Colon (tissue), 2 donors: ENCODE measurements around the gene RNPEP.
"Not testable (repeated sequence)": the region's sequence is repeated elsewhere in the genome, so short reads cannot be mapped to it uniquely, and the experiment has no call there.

Experiments used
- FAIRE-seq: peaks from 2 replicates; lab custom pipeline; 2012; peaks lifted over from hg19 to GRCh38; lab: Jason Lieb, UNC
- donor health status: control.
- donor health status: control.

Gene RNPEP

DNA sequence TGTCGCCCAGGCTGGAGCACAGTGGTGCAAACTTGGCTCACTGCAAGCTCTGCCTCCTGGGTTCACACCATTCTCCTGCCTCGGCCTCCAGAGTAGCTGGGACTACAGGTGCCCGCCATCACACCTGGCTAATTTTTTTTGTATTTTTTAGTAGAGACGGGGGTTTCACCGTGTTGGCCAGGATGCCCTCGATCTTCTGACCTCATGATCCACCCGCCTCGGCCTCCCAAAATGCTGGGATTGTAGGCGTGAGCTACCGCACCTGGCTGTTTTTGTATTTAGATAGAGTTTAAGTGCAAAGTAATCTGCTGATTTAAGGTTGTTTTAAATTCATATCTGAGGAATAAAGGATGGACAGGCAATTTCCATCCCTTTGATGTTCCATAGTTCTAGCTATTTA is 20.1 kb upstream of the RNPEP start:
- FAIRE-seq, result not testable (repeated sequence)

DNA sequence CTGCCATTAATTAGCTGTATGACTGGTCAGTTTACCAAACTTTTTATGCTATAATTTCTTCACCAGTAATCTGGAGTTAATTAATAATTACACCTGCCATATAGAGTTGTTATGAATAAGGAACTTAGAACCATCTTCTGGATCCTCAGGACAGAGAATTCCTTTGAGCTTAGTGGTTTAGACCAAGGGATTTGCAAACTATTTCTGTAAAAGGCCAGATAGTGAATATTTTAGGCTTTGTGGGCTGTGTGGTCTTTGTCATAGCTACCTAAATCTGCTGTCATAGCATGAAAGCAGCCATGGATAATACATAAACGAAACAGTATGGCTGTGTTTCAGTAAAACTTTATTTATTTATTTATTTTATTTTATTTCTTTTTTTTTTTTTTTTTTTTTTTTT is 18.2 kb upstream of the RNPEP start:
- no peak for FAIRE-seq

DNA sequence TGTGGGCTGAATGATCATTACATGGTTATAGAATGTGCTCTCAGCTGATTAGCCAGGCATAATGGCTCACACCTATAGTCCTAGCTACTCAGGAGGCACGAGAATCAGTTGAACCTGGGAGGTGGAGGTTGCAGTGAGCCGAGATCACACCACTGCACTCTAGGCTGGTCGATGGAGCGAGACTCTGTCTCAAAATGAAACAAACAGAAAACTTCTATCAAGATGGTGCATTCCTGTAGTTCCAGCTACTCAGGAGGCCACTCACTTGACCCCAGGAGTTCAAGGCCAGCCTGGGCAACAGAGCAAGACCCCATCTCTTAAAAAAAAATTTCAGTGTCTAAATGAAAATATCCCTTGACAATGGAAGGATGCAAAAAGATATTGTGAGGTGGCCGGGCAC is 16.3 kb upstream of the RNPEP start:
- no peak for FAIRE-seq

DNA sequence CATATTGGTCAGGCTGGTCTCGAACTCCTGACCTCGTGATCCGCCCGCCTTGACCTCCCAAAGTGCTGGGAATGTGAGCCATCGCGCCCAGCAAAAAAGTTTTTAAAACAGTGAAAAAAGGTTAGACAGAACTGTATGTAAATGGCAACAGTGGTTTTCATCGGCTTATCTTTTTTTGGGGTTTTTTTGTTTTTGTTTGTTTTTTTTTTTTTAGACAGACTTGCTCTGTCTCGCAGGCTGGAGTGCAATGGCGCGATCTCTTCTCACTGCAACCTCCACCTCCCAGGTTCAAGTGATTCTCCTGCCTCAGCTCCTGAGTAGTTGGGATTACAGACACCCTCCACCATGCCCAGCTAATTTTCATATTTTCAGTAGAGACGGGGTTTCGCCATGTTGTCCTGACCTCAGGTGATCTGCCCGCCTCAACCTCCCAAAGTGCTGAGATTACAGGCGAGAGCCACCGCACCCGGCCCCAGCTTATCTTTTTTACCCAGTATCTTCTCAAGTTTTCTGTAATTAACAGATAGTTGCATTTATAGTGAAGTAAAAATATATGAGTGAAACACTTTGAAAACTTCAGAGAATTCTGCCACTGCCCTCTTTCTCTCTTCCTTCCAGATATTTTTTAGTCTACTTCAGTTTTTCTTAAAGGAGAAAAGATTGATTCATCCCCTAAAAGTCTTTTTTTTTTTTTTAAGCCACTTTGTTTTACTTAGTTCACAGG is 14.1 kb upstream of the RNPEP start:
- FAIRE-seq, result no peak

DNA sequence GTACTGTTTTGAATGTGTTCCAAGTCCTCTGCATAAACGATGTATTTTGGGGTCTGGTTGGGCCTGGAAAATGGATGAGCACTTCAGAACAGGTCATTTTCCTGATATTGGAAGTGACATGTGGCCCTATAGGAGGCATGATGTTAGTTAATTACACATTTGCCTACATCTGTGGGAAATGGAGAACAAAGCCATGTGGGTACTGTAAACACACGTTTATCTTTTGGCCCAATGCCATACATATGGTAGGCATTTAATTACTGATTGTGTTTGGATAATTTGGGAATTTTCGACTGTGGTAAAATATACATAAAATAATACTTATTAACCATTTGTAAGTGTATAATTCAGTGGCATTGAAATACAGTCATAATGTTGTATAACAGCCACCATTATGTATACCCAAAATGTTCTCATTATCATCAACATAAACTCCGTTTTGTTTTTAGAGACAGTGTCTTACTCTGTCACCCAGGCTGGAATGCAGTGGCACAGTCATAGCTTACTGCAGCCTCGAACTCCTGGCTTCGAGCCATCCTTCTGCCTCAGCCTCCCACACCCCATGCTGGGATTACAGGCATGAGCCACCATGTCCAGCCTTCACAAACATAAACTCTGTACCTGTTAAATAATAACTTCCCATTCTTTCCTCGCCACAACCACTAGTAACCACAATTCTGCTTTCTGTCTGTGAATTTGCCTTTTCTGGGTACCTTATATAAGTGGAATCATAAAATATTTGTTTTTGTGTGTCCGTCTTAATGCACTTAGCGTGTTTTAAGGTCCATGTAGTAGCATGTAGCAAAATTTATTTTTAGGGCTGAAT is 11.9 kb upstream of the RNPEP start:
- FAIRE-seq, result no peak

DNA sequence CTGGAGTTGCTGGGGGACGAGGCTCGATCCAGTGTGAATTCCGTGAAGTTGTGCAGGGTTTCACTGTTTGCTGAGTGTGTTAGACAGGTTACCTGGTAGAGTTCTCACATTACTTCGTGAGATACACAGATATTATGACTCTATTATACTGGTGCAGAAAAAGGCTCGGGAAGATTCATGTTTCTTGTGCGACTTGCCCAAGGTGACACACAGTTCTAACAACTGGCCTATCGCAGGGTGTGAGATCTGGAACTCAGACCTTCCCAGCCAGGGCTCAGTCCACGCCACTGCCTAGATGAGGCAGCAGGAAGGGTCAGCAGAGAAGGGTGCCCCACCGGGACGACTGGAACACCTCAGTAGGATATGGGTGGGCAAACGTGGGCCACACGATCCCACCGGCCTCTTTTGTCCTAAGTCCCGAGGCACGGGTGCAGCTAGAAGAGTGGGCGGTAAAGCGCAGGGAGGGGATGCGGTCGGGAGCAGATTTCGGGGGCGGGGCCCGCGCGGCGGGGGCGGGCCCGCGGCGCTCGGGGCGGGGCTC is 296 bp upstream of the RNPEP start:
- FAIRE-seq, result no peak

DNA sequence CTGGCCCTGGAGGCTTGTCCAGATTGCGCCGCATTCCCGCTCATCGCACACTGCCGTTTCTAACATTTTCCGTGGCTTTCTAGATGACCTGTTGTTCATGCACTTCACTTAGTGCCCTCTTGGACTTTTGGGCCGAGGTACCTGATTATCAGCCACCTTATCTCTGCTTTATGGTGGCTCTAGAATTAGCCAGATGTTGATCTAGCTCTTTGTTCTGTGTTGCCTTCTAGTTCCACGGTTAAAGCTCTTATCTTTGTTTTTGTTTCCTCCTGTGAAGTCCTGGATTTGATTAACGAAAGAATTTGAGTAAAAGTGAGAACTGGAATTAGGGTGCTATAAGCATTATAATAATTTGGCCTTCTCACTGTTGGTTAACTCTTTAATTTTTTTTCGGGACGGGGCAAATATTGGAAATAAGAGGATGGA is 945 bp downstream of the RNPEP start:
- no peak for FAIRE-seq

DNA sequence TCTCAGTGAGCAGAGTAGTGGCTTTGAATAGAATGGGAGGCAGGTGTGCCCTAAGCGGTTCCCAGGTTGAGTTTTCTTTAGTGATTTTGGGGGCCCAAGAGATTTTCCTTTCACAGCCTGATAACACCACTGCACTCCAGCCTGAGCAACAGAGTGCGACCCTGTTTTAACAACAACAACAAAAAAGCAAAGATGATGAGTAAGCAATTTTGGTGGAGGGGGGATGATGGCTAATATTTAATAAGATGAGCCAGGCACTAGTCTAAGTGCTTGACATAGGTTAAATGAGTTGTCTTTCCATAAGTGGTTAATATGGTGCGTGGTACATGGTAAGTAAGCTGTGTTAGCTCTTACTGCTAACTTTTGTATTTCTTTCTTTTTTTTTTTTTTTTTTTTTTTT is 2.0 kb downstream of the RNPEP start:
- FAIRE-seq, result no peak

DNA sequence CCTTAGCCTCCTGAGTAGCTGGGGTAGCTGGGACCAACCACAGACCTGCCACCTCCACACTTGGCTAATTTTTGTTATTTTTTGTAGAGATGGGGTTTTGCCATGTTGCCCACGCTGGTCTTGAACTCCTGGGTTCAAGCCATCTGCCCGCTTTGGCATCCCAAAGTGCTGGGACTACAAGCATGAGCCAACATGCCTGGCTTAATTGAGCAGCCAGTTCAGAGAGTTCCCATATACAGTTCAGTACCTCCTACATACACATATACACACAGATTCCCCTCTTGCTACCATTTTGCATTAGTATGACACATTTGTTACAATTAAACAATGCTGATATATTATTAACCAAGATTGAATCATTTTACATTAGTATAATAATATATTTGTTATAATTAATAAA is 2.9 kb downstream of the RNPEP start:
- no peak for FAIRE-seq

DNA sequence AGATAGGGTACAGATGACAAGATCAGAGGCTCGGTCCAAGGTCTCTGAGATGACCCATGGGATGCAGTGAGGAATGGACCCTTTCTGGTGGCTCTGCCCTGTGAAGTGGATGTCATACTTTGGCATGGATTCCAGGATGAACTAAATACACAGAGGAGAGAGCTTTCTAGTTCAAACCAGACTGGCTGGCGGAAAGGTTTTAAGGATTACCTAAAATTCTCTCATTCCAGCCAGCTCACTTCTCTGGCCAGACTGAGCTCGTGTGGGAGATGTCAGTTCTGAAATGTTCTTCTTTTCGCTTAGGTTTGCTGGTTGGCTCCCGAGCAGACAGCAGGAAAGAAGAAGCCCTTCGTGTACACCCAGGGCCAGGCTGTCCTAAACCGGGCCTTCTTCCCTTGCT is 6.2 kb downstream of the RNPEP start:
- no peak for FAIRE-seq

DNA sequence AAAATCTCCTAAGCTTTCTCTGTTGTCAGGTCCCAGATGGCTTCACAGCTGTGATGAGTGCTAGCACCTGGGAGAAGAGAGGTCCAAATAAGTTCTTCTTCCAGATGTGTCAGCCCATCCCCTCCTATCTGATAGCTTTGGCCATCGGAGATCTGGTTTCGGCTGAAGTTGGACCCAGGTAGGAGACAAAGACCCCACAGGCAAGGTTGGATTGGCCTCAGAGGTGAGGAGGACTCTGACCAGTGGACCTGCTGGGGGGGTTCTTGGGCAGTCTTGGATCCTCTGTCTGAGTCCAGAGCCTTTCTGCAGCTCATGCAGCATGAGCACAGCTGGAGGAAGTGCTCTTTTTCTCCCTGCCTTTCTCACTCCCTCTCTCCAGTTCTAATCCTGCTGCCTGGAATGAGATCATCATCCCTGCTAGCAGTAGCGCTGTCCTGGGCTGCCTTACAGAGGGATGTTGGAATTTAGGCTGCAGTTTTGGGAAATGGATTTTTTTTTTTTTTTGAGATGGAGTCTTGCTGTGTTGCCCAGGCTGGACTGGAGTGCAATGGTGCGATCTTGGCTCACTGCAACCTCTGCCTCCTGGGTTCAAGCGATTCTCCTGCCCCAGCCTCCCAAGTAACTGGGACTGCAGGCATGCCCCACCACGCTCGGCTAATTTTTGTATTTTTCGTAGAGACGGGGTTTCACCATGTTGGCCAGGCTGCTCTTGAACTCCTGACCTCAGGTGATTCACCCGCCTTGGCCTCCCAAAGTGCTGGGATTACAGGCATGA is 7.1 kb downstream of the RNPEP start:
- no peak for FAIRE-seq

DNA sequence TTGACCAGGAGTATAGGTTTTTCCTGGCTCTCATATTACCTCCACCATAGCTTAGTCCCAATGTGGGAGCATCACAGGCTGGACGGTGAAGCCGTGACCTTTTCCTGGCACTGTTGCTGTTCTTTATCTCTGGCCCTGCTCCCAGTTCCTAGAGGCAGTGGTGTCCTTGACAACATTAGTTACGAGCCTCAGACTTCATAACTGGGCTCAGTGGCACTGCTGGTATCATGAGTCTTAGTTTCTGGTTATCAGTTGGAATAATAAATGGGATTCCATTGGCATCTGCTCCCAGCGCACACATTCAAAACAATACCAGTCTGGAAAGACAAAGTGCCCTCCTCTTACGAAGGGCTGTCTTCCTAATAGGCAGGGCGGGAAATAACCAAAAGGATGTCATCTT is 8.0 kb downstream of the RNPEP start:
- FAIRE-seq, result no peak

DNA sequence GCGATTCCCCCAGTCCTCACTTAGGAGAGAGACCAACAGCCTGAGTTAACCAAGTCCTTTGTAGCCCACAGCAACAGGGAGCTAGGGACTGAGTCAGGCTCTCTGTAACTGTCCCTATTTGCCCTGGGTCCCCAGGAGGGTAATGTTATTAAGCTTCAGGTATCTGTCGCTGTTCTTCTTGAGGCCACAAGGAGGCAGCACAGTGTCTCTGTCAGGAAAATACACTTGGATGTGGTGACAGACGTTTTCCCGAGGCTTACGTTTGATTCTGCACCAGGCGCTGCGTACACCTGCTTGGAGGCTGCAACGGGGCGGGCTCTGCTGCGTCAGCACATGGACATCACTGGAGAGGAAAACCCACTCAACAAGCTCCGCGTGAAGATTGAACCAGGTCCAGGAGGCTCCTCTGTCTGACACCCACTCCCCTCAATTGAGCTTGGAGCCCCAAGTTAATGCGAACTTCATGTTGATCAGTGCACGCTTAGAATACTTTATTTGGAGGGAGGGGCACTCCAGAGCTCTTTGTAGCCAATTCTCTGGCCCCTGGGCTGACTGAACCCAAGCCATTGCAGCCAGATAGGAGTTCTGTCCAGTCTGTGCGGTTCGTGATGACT is 17.3 kb downstream of the RNPEP start:
- no peak for FAIRE-seq

DNA sequence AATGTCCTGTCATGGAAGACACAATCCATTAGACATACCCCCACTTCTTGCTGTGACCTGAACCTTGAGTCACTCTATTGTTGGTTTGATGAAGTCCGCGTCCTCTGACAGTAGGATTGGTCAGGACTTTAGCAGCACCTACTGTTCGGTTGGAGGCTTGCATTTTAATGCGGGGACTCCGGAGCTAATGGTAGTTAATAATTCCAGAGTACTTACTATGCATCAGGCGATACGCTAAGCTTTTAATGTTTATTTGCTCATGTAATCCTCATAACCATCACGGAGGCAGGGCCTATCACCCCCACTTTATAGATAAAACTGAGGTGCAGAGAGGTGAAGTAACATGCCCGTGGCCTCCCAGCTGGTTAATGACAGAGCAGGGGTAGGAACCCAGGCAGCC is 20.1 kb downstream of the RNPEP start:
- no peak for FAIRE-seq

DNA sequence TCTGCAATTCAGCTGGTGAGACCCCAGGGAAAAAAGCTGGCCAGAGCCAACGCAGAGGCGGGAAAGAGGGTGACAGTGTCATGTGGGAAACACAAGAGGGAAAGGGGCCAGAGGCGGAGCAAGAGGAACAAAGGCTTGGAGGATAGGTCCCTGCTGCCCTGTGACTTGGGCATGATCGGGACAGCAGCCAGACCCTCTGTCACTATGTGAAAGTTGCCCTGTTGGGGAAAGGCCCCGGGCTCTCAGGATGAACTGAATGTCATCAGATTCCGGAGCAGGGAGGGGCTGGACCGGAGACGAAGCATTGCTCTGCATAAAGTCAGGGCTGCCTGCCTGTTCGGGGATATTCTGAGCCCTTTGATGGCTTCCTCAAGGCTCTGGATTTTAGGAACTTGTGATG is 22.3 kb downstream of the RNPEP start:
- no peak for FAIRE-seq

DNA sequence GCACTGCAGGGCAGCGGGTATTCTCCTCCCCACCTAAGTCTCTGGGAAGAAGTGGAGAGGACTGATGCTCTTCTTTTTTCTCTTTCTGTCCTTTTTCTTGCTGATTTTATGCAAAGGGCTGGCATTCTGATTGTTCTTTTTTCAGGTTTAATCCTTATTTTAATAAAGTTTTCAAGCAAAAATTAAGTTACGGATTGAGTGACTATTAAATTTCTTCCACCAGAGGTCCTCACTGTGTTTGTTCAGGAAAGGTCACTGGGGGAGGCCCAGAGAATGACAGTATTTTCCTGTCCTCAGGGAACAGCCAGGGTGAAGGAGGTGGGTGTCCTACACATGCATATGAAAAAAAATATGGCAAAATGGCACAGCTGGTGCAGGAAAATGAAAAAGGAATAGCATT is 23.5 kb downstream of the RNPEP start:
- no peak for FAIRE-seq

DNA sequence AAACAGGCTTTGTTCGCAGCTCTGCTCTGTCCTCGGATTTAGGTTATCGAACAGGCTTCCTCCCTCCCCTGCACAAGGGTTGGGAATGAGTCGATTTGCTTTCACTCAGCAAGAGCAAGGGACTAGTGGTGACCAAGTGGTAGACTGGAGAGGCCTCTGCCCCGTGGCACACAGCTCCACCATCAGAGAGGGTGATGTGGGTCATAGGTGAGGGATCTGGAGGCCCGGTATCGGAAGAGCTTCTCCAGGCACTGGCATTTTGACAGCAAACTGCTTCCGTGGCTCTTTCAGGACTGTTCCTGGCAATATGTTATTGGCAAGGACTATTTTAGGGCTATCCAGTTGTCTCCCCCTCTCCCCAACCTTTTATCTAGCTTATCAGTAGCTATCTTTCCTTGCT is 24.9 kb downstream of the RNPEP start:
- no peak for FAIRE-seq

DNA sequence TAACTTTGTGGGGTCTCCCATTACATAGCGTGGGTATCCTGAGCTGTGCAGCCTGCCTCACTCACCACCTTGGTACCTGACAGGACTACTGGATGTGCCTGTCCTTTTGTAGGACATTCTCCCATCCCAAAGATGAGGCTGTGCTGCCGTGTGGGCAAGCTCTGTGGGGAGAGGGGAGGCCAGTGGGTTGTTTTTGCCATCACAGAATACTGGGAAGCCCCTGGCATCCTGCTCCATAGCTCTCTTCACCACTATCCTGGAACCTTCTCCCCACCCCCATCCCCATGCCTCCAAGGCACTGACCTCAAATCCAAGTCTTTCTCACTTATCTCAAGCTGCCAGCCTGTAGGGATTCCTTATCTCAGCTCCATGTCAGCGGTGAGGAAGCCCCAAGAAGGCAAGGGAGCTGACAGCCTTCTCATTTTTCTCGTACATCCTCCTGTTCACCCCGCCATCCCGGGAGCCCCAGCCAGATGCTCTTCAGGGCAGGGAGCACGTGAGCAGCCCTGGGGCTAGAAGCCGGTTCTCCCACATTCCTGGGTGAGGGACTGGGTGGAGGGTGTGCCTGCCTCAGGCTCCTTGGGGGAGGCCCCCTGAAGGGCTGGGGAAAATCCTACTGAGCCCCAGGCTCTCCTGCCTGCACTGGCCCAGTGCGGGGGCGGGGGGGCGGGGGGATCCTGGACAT is 25.5 kb downstream of the RNPEP start:
- no peak for FAIRE-seq

DNA sequence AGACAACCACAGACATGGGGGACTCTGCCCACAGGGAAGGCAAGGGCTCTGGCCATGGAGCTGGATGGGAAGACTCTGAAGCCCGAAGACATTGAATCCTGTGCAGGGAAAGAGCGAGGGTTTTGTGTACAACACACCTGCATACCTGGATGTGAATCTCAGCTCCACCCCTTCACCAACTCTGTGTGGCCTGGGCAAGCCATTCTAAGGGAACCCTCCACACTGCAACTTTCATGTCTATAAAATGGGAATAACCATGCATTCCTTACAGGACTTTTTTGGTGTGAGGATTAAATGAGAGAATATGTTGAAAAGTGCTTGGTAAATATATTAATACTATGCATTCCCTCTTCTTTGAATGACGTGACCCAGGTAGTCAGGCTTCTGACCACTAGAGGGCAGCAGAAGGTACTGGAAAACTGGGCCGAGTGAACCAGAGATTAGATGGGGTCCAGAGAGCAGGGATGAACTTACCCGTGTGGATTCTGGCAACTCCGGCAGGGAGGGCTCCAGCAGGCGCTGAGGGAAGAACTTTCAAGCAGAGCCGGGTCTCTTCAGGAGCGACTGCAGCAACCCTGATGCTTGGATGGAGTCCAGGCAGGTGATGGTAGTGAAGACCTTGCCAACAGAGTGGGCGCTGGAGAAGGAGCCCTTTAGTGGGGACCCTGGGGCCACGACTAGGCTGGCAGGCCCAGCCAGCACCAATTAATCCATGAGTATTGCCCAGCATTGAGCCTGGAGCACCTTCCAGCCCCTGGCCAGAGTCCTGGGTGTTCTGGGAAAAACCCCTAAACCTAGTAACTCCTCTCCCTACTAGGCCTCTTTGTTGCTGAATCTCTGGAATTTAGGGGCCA is 27.1 kb downstream of the RNPEP start:
- FAIRE-seq, result no peak

DNA sequence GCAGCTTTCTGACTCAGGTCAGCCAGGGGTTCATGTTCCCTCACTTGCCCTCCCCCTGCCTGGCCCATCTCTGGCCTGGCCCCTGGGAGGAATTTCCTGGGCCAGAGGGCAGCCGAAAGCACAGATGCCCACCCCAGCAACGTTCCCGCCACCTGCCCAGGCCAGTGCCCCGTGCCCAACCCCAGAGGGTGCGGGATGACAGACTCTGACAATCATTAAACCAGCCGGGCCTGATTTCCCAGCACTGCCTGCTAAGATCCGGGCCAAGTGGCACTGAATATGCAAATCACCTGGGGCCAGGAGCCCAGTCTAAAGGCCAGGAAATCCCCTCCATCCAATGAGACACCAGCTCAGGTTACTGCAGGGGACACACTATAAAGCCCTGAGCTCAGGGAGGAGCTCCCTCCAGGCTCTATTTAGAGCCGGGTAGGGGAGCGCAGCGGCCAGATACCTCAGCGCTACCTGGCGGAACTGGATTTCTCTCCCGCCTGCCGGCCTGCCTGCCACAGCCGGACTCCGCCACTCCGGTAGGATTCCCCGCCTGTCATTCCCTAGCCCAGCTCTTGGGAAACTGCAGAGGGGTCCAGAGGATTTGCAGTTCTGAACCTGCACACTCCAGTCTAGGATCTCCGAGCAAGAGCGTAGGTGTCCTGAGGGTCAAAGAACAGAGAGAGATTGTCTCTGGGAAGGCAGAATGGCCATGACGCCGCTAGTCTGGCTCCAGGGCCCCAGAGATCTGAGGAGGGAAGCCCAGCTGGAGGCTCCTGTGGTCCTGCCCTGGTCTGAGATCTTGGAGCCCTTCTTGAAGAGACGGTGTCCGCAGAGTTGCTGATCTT is 27.9 kb downstream of the RNPEP start, which contains the start of gene ELF3:
Gene ELF3 (plus strand): TSS at position 408 of the 836 bp plus-strand sequence. CDS start 550 bp downstream, outside the sequence.
- FAIRE-seq, result no peak
